ENCODE measurements around the gene TMEM72.

DNA sequence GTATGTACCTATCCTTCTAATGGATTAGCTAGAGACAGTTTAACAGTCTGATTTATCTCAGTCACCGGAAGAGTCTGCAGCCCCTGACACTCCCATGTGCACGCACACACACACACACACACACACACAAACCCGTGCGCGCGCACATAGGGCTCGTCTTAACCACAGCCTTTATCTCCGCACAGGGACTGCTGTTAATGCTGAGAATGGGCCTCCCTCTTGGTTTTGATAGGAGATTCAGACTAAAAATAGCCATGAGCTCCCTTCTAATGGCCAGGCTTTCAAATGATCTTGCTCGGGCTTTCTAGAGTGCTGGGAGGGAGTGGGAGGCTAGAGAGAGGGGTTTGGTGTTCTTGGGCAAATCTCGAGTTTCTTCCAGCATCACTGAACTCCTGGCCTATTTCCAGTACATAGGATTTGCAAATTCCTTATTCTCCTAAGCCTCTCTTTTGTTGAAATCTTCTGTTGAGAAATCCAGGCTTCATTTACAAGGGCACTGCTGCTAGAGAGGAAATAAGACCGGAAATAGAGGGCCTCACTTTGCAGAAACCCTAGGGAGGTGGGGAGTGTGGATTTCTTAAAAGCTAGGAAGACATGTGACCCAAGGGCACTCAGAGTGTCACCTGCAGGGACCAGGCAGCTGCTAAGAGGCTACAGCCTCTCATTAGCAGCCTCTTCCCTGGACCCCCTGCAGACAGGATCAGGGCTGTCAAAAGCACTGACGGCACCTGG lies 2.4 kb downstream of the TMEM72 start:
- TF ChIP-seq CTCF (IDR thresholded peaks at IDR 0.05; ENCODE audit: insufficient read depth, low read depth, low read length) (no peak), EZH2 (IDR thresholded peaks at IDR 0.05; ENCODE audit: insufficient read depth, low read length) (no peak)
